ENCODE results near the gene CASP2.

DNA sequence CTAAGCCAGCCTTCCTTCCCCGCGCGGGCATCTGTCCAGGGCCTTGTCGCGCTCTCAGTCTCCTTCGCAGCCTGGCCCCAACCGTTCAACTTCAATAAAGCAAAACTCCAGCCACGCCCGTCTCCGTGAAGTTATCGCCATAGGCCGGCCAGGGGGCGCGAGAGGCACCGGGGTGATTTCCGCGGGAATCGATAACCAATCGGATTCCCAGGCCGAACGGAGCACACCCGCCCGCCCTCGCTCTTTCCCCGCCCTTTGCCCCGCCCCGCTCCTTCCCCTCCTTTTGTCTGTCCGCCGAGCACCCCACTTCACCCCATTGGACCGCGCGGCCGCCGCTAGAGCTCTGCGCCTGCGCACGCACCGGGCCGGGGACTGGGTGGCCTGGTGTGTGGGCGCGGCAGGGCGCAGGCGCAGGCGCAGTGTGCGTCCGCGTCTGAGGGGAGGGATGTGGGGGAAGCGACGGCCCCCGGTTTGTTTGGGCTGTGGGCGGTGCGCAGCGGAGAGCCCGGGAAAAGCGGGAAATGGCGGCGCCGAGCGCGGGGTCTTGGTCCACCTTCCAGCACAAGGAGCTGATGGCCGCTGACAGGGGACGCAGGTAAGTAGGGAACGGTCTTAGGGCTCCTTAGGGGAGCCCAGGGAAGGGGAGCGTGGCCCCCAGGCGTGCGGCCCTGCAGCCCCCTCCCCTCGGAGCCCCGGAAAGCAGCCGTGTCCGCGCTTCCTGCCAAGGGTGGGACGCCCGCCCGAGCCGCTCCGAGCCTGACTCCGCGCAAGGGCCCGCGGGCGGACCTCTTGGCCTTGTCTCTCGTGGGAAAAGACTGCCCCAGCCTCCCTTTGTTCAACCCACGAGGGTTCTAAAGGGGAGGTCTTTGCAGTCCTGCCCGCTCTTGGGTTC, at the start of gene CASP2:
- peak; percentile 58 for TF ChIP-seq CTCF (conservative IDR thresholded peaks at IDR 0.05)
- peak; percentile 70; the same call in 1 of the 2 replicates for TF ChIP-seq ZFX (IDR thresholded peaks at IDR 0.05)

All from C4-2B (cell line).